MM.1S (cell line): Measurements from ENCODE around the gene CDPF1.

Source experiments
- DNase-seq: peaks from one replicate; pipeline ENCODE4 v3.0.0-alpha.2; 2015
- H2AFZ ChIP-seq: fragments of 300-600 bp; sonication (generic); 2 replicates; pipeline ENCODE4 v1.6.0; 2016; ENCODE audit warnings: antibody characterized with exemption, low read length
- H3F3A ChIP-seq: fragments of 300-600 bp; sonication (generic); 2 replicates; pipeline ENCODE4 v1.6.1; 2016; ENCODE audit warnings: mild to moderate bottlenecking, antibody characterized with exemption, low read length, moderate library complexity, mixed read lengths; ENCODE audit not compliant: insufficient read depth
- H3K27ac ChIP-seq: fragments of 300-600 bp; sonication (generic); 2 replicates; pipeline ENCODE4 v1.5.1; 2016; ENCODE audit warnings: mild to moderate bottlenecking, low read length
- H3K27me3 ChIP-seq: fragments of 300-600 bp; sonication (generic); replicated peaks from 2 replicates; pipeline ENCODE4 v1.6.0; 2016; ENCODE audit warnings: low read length; ENCODE audit not compliant: insufficient read depth
- H3K36me3 ChIP-seq: fragments of 300-600 bp; sonication (generic); replicated peaks from 2 replicates; pipeline ENCODE4 v1.6.1; 2016; ENCODE audit warnings: mild to moderate bottlenecking, low read length, mixed read lengths; ENCODE audit not compliant: insufficient read depth
- H3K4me1 ChIP-seq: fragments of 300-600 bp; sonication (generic); 2 replicates; pipeline ENCODE4 v1.6.1; 2016; ENCODE audit warnings: low read length, mixed read lengths
- H3K4me2 ChIP-seq: fragments of 300-600 bp; sonication (generic); 2 replicates; pipeline ENCODE4 v1.6.0; 2016; ENCODE audit warnings: low read depth, low read length
- H3K4me3 ChIP-seq: fragments of 300-600 bp; sonication (generic); 2 replicates; pipeline ENCODE4 v1.5.1; 2016; ENCODE audit warnings: low read length, mixed read lengths
- H3K79me2 ChIP-seq: fragments of 300-600 bp; sonication (generic); 2 replicates; pipeline ENCODE4 v1.6.1; 2016; ENCODE audit warnings: mixed run types, low read length, mixed read lengths
- H3K9ac ChIP-seq: fragments of 300-600 bp; sonication (generic); 2 replicates; pipeline ENCODE4 v1.6.1; 2016; ENCODE audit warnings: low read length, mixed read lengths
- H3K9me2 ChIP-seq: fragments of 300-600 bp; sonication (generic); replicated peaks from 2 replicates; pipeline ENCODE4 v1.6.1; 2016; ENCODE audit warnings: mild to moderate bottlenecking, low read length, mixed read lengths; ENCODE audit not compliant: insufficient read depth
- H3K9me3 ChIP-seq: fragments of 300-600 bp; sonication (generic); replicated peaks from 2 replicates; pipeline ENCODE4 v1.6.1; 2016; ENCODE audit warnings: mild to moderate bottlenecking, low read length, mixed read lengths; ENCODE audit not compliant: insufficient read depth
- H4K20me1 ChIP-seq: fragments of 300-600 bp; sonication (generic); 2 replicates; pipeline ENCODE4 v1.6.1; 2016; ENCODE audit warnings: mild to moderate bottlenecking, low read length, moderate library complexity, mixed read lengths; ENCODE audit not compliant: insufficient read depth
- EZH2 ChIP-seq: fragments of 300-600 bp; sonication (generic); optimal IDR thresholded peaks from 2 replicates; pipeline ENCODE3; 2017; ENCODE audit warnings: low read depth, mild to moderate bottlenecking, antibody characterized with exemption, low read length, mixed read lengths
- EZH2phosphoT487 ChIP-seq: fragments of 300-600 bp; sonication (generic); IDR thresholded peaks from 2 replicates; pipeline ENCODE4 v1.6.1; 2018; ENCODE audit warnings: antibody characterized with exemption, low read length
- TF ChIP-seq, protein P1 (sequence below): fragments of 300-600 bp; sonication (generic); IDR thresholded peaks from 2 replicates; pipeline ENCODE4 v1.5.1; 2016; ENCODE audit warnings: antibody characterized with exemption, low read length, mixed read lengths

The CDPF1 gene

DNA sequence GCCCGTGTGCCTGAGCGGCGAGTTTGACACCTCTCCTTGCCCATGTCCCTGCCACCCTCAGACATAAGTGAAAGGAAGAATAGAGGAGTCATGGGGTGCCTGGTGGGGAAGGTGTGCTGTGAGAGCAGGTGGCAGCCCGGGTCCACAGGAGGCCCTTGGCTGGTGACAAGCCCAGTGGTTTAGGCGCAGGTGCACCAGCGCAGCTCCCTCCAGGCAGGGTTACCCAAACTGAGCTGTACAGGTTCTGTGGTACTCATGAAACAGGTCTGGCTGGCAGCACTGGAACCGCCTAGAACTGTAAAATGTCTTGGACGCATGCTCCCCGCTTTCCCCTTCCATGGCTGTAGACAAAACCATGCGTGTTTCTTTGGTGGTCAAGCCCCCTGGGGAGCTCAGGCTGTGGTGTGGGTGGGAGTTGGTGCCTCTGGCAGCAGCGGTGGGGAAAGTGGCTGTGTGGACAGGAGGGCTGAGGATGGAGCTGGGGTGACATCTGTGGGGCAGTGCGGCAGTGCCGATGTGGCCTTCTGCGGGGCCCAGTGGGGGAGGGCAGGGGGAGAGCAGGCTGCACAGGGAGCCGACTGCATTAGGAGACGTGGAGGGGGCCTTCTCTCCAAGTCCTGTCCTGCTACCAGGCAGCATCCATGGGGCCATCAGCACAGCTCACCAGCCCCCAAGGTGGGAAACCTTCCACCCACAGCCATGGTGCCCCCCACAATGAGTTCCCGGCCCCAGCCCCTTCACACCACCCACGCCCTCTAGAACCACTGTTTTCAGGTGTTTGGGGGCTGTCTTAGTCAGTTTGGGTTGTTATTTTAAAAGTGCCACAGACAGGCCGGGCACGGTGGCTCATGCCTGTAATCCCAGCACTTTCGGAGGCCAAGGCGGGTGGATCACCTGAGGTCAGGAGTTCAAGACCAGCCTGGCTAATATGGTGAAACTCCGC, 41.0 kb upstream of the CDPF1 start:
- H3K9me3 ChIP-seq = no peaks in the 10 kb centered on the region
- H3K4me3 ChIP-seq = no peak overlapping the region
- TF ChIP-seq, protein P1, sequence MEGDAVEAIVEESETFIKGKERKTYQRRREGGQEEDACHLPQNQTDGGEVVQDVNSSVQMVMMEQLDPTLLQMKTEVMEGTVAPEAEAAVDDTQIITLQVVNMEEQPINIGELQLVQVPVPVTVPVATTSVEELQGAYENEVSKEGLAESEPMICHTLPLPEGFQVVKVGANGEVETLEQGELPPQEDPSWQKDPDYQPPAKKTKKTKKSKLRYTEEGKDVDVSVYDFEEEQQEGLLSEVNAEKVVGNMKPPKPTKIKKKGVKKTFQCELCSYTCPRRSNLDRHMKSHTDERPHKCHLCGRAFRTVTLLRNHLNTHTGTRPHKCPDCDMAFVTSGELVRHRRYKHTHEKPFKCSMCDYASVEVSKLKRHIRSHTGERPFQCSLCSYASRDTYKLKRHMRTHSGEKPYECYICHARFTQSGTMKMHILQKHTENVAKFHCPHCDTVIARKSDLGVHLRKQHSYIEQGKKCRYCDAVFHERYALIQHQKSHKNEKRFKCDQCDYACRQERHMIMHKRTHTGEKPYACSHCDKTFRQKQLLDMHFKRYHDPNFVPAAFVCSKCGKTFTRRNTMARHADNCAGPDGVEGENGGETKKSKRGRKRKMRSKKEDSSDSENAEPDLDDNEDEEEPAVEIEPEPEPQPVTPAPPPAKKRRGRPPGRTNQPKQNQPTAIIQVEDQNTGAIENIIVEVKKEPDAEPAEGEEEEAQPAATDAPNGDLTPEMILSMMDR = no peak
- TF ChIP-seq EZH2 (no peak), EZH2phosphoT487 (no peak)
- H3K4me1 ChIP-seq = peaks cover 52% of the 10 kb centered on the region
- H3K27me3 ChIP-seq = no peaks in the 10 kb centered on the region
- H3K79me2 ChIP-seq = peaks cover 28% of the 10 kb centered on the region
- H3F3A ChIP-seq = peaks cover 32% of the 10 kb centered on the region
- DNase-seq = no peak
- no peaks in the 10 kb centered on the region for H3K9me2 ChIP-seq
- no peaks in the 10 kb centered on the region for H3K36me3 ChIP-seq
- no peak overlapping the region for H3K4me2 ChIP-seq
- no peak overlapping the region for H3K27ac ChIP-seq
- H3K9ac ChIP-seq = no peak overlapping the region
- H4K20me1 ChIP-seq = no peaks in the 10 kb centered on the region
- no peak overlapping the region for H2AFZ ChIP-seq

DNA sequence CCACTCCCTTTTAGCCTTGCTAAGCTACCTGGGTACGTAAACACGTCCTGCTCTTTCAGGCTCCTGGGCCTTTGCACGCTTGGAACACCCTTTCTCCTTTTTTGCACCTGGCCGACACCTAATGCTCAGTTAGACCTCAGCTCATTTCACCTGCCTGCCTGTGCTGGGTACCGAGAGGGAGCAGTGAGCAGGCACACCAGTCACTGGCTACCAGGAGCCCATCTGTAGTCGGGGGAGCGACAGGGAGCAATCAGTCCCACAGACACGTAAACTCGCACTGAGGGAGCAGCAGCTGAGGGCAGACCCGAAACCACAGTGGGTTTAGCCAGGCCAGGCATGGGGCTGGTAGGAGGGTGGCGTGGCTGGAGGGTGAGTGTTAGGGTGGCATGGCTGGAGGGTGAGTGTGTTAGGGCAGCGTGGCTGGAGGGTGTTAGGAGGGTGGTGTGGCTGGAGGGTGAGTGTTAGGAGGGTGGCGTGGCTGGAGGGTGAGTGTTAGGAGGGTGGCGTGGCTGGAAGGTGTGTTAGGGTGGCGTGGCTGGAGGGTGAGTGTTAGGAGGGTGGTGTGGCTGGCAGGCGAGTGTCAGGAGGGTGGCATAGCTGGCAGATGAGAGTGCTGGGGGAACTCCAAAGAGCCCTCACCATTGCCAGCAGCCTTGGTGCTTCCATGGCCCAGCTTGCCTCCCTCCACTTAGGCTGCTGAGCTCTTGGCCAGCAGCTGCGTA, 40.2 kb upstream of the CDPF1 start:
- Histone ChIP-seq H2AFZ (no peak overlapping the region), H3K4me3 (no peak overlapping the region), H3K4me1 (peaks cover 45% of the 10 kb centered on the region), H3K36me3 (no peaks in the 10 kb centered on the region), H3K9ac (no peak overlapping the region), H3K27me3 (no peaks in the 10 kb centered on the region), H3K79me2 (peaks cover 20% of the 10 kb centered on the region), H3K27ac (no peak overlapping the region), H3K9me3 (no peaks in the 10 kb centered on the region), H3K9me2 (no peaks in the 10 kb centered on the region), H3F3A (peaks cover 26% of the 10 kb centered on the region), H4K20me1 (no peaks in the 10 kb centered on the region), H3K4me2 (no peak overlapping the region)
- TF ChIP-seq, protein P1 = no peak
- TF ChIP-seq EZH2 = no peak
- TF ChIP-seq EZH2phosphoT487 = no peak
- DNase-seq = no peak

DNA sequence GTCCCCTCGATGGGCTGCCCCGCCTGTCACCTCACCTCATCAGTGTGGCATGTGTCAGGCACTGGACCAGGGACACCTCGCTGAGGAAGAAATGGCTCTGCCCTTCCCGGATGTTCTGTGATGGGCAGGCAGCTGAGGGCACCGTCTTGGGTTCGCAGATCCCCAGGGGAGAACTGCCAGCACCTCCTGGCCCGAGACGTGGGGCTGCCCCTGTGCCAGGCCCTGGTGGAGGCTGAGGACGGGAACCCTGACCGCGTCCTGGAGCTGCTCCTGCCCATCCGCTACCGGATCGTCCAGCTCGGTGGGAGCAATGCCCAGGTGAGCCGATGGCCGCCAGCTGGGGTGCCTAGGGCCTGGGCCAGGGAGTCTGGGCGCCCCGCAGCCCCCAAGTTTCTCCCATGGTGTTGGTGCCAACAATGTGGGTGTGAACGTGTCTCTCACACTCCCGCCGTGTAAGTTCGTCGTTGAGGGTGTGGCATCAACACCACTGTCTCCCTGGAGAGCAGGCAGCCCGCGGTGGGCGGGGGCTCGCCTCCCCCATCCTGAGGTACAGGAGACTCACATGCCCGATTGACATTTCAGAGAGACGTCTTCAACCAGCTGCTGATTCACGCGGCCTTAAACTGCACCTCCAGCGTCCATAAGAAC, 39.3 kb upstream of the CDPF1 start:
- H3K79me2 ChIP-seq = peaks cover 19% of the 10 kb centered on the region

More for the DNA sequence above, 39.3 kb upstream of the CDPF1 start:
- Histone ChIP-seq H3K9me2 (no peaks in the 10 kb centered on the region), H3K9me3 (no peaks in the 10 kb centered on the region), H3F3A (peaks cover 19% of the 10 kb centered on the region), H3K27me3 (no peaks in the 10 kb centered on the region), H3K9ac (no peak overlapping the region), H3K27ac (no peak overlapping the region), H3K4me3 (no peak overlapping the region), H4K20me1 (no peaks in the 10 kb centered on the region), H2AFZ (no peak overlapping the region), H3K4me1 (peaks cover 37% of the 10 kb centered on the region), H3K36me3 (no peaks in the 10 kb centered on the region), H3K4me2 (no peak overlapping the region)
- no peak for TF ChIP-seq EZH2phosphoT487
- TF ChIP-seq EZH2 = no peak
- TF ChIP-seq, protein P1 = no peak
- no peak for DNase-seq
